Measurements from ENCODE around the gene SFXN5.
"Not testable (repeated sequence)": the region's sequence is repeated elsewhere in the genome, so short reads cannot be mapped to it uniquely, and the experiment has no call there.

The SFXN5 gene

GRCh38 chr2:73099486-73099885 lies 28.0 kb upstream of the SFXN5 start:
- no peak for DNase-seq (ENCODE audit: extremely low spot score)
- POLR2A ChIA-PET: interaction anchor here (0.7 kb wide), 1 partner anchor 353 kb away, joined by 3 read pairs; no protein-coding TSS in a partner anchor
- TF ChIP-seq CTCF (IDR thresholded peaks at IDR 0.05; ENCODE audit: control extremely low read depth, extremely low read depth, low read depth, missing control alignments): no peak
- CTCF ChIA-PET: interaction anchor here (0.7 to 1.5 kb wide), 5 partner anchors 8 to 207 kb away, joined by 3 to 9 read pairs (median 3); no protein-coding TSS in a partner anchor

- CTCF ChIA-PET: interaction anchor here (1.1 to 3.0 kb wide), 4 partner anchors 11 to 117 kb away, joined by 3 to 18 read pairs (median 5); no protein-coding TSS in a partner anchor
- DNase-seq (ENCODE audit: extremely low spot score): no peak
- POLR2A ChIA-PET: no interaction called here
- TF ChIP-seq CTCF (IDR thresholded peaks at IDR 0.05; ENCODE audit: control extremely low read depth, extremely low read depth, low read depth, missing control alignments): no peak
These were observed 24.4 kb upstream of the SFXN5 start for GRCh38 chr2:73095910-73096309.

- DNase-seq (ENCODE audit: extremely low spot score); POLR2A ChIA-PET: not testable (repeated sequence)
- CTCF ChIA-PET: interaction anchor here (1.2 to 1.8 kb wide), 3 partner anchors 11 to 119 kb away, joined by 5 to 8 read pairs (median 6); no protein-coding TSS in a partner anchor
These were observed 22.2 kb upstream of the SFXN5 start for GRCh38 chr2:73093601-73094218.

- no peak for TF ChIP-seq CTCF (IDR thresholded peaks at IDR 0.05; ENCODE audit: control extremely low read depth, extremely low read depth, low read depth, missing control alignments)
- no peak for DNase-seq (ENCODE audit: extremely low spot score)
- ChIA-PET CTCF (interaction anchor here (1.3 kb wide), 1 partner anchor 10 kb away, joined by 6 read pairs; no protein-coding TSS in a partner anchor), POLR2A (no interaction called here)
These were observed 20.8 kb upstream of the SFXN5 start for GRCh38 chr2:73092146-73092783.

GRCh38 chr2:73091696-73092095 lies 20.2 kb upstream of the SFXN5 start:
- DNase-seq (ENCODE audit: extremely low spot score): no peak
- no peak for TF ChIP-seq CTCF (IDR thresholded peaks at IDR 0.05; ENCODE audit: control extremely low read depth, extremely low read depth, low read depth, missing control alignments)
- CTCF ChIA-PET: no interaction called here
- POLR2A ChIA-PET: no interaction called here

GRCh38 chr2:73091164-73091563 lies 19.7 kb upstream of the SFXN5 start:
- ChIA-PET CTCF (interaction anchor here (0.6 kb wide), 1 partner anchor 86 kb away, joined by 4 read pairs; no protein-coding TSS in a partner anchor), POLR2A (no interaction called here)
- no peak for TF ChIP-seq CTCF (IDR thresholded peaks at IDR 0.05; ENCODE audit: control extremely low read depth, extremely low read depth, low read depth, missing control alignments)
- DNase-seq (ENCODE audit: extremely low spot score): no peak
